ENCODE data around the gene CDYL.
"Not testable (repeated sequence)": the region's sequence is repeated elsewhere in the genome, so short reads cannot be mapped to it uniquely, and the experiment has no call there.

CDYL gene

GRCh38 chr6:4969609-4970285, 193.5 kb downstream of the CDYL start:
- no peak for DNase-seq

DNA sequence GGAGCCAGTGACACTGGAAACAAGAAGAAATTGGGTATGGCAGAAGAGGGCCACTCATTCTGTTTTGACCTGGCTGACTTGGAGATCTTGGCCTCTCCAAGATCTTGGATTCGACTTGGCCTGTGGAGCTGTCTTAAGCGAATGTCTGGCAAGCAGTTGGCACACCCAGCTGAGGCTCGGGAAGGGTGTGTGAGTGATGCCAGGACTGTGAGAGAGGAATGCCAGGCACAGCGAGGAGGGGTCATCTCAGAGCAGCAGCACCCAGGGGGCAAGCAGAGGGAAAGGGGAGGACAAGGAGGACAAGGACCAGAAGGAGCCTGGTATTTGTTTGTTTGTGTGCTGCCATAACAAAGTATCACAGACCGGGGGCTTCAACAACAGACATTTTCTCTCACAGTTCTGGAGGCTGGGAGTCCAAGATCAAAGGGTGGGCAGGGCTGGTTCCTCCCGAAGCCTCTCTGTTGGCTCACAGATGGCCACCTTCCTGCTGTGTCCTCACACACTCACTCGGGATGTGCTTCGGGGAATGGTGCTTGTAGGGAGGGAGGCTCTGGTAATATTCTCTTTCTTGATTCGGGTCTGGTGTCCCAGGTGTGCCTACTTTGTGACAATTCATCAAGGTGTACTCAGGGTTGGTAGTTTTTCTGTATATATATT, 194.7 kb downstream of the CDYL start:
- DNase-seq: no peak

DNA sequence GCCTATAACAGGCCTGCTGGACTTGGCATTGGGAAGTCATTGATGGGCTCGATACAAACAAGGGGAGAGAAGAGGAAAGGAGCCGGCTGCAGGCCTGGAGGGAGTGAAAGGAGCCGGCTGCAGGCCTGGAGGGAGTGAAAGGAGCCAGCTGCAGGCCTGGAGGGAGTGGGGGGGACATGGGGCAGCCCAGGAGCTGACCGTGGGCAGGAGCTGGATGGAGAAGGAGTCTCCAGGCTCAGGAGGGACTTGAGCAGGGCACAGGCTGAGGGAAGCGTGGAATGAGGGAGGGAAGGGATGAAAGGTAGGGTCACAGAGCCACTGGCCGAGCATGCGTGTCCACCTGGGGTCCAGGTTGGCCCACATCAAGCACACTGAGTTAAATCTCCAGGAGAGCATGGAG, 195.6 kb downstream of the CDYL start:
- DNase-seq: no peak

- no peak for DNase-seq
These were observed 196.2 kb downstream of the CDYL start for GRCh38 chr6:4972438-4972837.

GRCh38 chr6:4973415-4973814, 197.2 kb downstream of the CDYL start:
- no peak for DNase-seq

DNA sequence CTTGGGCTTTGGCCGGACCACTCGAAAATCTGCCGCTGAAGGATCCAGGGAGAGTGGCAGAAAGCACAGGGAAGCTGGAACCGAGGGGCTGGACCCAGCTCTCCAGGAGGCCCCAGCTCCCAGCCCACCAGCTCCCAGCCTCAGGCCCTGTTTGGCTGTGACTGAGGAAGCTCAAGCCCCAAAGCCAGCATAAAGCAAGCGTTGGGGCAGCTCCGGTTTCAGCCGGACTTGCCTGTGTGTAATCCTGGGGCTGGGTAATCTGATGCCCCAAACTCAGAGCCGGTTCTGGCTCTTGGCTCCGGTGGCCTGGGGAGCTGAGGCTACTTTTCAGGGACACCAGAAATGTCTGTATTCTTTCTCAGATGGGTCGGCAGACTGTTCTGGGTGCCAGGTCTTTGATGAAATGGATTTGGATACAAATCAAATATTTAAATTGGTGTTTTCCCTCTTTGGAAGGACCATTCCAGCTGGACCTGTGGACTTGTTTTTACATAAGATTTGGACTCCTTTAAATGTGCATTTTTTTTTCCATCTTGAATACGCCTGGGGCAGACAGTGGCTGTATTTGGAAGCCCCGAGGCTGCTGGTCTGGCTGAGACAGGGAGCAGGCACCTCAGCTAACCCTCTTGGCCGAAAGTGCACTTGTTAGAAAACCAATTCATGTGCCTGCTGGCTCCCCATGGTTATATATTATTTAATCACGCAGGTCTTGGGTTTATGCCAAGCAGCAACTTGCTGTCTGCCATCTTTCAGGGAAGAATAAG, 198.0 kb downstream of the CDYL start:
- no peak for DNase-seq

- DNase-seq: no peak
These were observed 198.8 kb downstream of the CDYL start for GRCh38 chr6:4974962-4975361.

GRCh38 chr6:4975506-4975905, 199.3 kb downstream of the CDYL start:
- DNase-seq: no peak

DNA sequence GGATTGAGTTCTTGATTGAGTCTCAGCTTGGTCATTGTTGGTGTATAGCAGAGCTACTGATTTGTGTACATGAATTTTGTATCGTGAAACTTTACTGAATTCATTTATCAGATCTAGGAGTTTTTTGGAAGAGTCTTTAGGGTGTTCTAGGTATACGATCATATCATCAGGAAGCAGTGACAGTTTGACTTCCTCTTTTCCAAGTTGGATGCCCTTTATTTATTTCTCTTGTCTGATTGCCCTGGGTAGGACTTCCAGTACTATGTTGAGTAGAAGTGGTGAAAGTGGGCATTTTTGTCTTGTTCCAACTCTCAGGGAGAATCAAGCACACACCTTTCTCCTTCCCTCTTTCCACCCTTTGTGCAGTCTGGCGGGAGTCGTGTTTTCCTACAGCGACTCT, 201.3 kb downstream of the CDYL start:
- DNase-seq: no peak

- DNase-seq: no peak
These were observed 203.2 kb downstream of the CDYL start for GRCh38 chr6:4979426-4979825.

DNA sequence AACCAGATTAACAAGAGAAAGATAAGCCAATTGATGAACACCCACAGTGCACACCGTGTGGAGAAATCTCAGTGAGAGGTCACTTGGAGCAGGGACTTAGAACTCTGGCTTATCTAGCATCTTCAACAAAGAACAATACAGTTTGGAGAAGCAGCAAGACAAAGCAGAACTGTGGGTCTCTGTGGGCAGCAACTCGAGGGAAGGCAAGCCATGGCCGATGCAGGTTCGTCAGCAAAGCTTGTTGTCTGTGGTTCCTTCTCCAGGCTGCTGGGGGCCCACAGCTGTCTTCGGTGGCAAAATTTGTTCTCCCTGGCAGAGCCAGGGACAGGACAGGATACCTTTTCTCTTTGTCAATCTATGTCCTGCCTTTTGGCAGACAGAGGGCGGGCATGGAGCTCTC, 205.6 kb downstream of the CDYL start:
- no peak for DNase-seq

DNA sequence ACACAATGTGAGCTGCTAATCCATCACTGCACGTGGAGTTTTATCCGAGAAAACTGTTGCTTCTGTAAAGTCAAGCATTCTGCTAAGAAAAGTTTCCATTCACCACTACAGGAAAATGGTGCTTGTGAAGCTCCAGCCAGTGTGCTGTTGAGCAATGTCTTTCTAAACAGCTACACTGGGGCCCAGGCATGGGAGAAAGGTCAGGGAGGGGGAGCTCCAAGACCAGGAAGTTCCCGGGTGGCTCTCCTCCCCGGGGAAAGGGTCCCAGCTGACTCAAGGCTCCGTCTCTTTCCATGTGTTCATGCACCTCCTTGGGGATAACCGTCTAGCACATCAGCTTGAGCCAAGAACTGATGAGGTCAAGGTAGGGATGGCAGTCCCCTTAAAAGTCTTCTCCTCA, 207.1 kb downstream of the CDYL start:
- DNase-seq: no peak

DNA sequence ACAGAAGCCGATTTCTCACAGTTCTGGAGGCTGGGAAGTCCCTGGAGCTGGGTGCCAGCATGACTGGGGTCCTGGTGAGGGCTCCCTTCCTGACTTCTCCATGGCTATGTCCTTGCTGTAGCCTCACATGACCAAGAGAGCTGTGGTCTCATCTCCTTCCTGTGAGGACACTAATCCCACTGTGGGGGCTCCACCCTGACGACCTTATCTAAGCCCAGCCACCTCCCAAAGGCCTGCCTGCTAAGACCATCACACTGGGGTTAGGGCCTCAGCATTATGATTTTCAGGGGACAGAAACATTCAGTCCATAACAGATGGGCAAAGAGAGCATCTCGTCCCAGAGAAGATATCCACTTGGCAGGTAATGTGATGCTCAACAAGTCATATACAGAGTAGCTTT, 210.8 kb downstream of the CDYL start:
- no peak for DNase-seq

DNA sequence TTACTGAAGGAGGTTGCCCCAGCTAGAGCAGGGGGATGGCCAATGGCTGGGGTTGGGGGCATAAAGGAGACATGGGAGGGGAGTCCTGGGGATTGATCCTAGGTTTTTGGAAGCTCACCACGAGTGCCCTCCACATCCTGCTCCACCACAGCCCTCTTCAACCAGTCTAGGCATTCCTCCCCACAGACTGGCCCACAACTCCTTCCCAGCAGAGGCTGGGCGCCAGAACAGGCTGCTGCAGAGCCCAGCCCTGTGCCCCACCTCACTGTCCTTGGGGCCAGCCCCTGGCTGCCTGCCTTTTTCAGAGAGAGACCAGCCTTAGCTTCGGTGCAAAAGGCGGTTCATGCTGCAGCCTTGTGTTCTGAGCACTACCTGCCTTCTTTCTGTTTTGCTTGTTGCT, 211.2 kb downstream of the CDYL start:
- DNase-seq: no peak

GRCh38 chr6:4994741-4995140, 218.5 kb downstream of the CDYL start:
- DNase-seq: no peak

DNA sequence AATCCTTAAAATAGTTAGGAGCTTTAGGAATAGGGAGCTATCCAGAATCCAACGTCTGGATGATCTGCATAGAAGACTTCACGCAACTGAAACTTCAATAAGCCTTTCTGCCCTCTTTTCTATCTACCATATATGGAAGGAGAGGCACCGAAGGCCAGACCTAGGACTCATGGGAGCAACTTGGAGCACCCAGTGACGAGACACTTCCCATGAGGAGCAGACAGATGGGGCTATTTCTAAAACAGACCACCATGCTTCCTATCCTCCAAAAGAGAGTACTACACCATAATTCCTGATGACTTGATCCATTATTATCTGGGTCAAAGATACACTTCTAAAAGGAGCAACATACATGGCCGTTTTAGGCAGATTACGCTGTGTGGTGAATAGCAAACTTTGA, 221.7 kb downstream of the CDYL start:
- no peak for DNase-seq

DNA sequence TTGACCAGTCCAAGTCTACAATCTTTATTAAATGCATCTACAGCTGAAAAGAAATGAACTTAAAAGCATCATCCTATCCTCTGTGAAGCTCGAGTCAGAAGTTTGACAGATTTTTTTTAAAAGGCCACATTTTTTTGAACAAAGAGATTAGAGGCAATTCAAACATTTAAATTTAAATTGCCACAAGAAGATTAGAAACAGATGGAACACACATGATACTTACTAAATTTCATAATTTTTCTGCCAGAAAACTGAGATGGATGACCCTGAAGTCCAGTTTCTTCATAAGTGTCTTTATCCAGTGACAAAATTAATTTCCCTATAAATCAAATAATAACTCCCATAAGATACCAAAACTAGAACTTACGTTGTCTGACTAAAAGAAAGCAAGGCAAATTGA, 223.4 kb downstream of the CDYL start:
- no peak for DNase-seq

GRCh38 chr6:5003604-5004372, 227.6 kb downstream of the CDYL start, which contains the start of gene RPP40:
TSS of gene RPP40 (minus strand) at chr6:5004037. CDS start at chr6:5004002, 35 bp downstream.
- peak; percentile 92 for DNase-seq

DNA sequence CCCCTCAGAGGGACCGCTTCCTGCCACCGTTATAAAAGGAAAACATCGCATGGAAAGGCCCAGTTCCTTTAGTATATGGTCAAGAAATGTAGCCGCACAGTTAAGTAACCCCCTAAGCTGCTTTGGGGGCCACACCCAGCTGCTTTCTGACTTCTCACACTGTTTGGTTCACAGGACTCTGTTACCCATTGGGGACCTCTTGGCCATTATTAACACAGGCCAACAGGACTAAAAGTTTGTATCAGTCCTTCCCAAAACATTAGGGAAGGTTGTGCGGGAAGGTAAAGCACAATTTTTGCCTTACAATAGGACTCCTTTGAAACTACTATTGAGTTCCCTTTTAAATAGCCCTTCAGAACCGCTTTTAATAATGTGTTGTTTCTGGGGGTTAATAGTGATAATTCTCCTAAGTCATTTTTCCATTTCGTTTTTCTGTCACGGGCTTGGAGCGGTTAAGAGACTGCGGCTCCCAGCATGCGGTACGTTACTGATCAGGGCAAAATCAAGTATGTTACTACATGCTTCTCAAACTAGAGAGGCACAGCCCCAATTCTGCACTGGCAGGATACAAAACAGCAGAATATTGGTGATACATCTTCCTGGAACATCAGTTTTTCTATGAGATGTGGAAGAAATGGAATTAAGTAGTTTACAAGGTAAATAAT, 228.3 kb downstream of the CDYL start:
- DNase-seq: no peak

GRCh38 chr6:5005038-5005433, 228.8 kb downstream of the CDYL start:
- not testable (repeated sequence) for DNase-seq
